Epithelial cell of umbilical artery (primary cell): ENCODE data around the gene CCDC9. TPM values are rescaled to one million over a fixed set of nuclear protein-coding genes. Genes with fewer than 3 reads are reported as not detected.

Experiments
- total RNA-seq: library from RNA; depleted of rRNA; stranded (reverse); fragments of >200 nt; gene quantifications from 2 replicates; pipeline ENCODE4 v1.2.3, GENCODE V29; 2014

Gene CCDC9
- total RNA-seq: 3.5 and 6.5 TPM in 2 replicates

GRCh38 chr19:47255879-47256692 lies at the start of gene CCDC9:
Gene CCDC9 (plus strand): TSS chr19:47256525. CDS start chr19:47258401, 1,876 bp downstream.

GRCh38 chr19:47230921-47231214 lies 25.5 kb upstream of the CCDC9 start, which contains the start of gene BBC3:
Gene BBC3 (minus strand): TSS chr19:47231199. CDS start chr19:47228431, 2,768 bp downstream.

GRCh38 chr19:47274071-47274890 lies 18.0 kb downstream of the CCDC9 start, which contains the start of gene INAFM1:
Gene INAFM1 (plus strand): TSS chr19:47274885. CDS start chr19:47274920, 35 bp downstream.

GRCh38 chr19:47309608-47310007 lies 53.3 kb downstream of the CCDC9 start, which contains the start of gene C5AR1:
Gene C5AR1 (plus strand): TSS chr19:47309861. CDS start chr19:47309896, 35 bp downstream.

Other genes with a start within 250 kb of the CCDC9 start
- not detected in 2 replicates for gene NPAS1, start 236.7 kb upstream of the CCDC9 start, total RNA-seq
- gene TMEM160, start 207.9 kb upstream of the CCDC9 start, total RNA-seq: 40.6 and 54.1 TPM in 2 replicates
- gene ZC3H4, start 142.7 kb upstream of the CCDC9 start, total RNA-seq: 10.4 and 14.1 TPM in 2 replicates
- gene SAE1, start 125.7 kb upstream of the CCDC9 start, total RNA-seq: 187 and 214 TPM in 2 replicates
- 12.0 and 17.2 TPM in 2 replicates for gene BBC3, start 25.3 kb upstream of the CCDC9 start, total RNA-seq
- 0.65 TPM in 1 of 2 replicates, not detected in the other for gene INAFM1, start 18.4 kb downstream of the CCDC9 start, total RNA-seq
- gene C5AR1, start 53.3 kb downstream of the CCDC9 start, total RNA-seq: not detected in 2 replicates
- not detected in 2 replicates for gene C5AR2, start 75.7 kb downstream of the CCDC9 start, total RNA-seq
- 6.5 and 8.7 TPM in 2 replicates for gene DHX34, start 92.8 kb downstream of the CCDC9 start, total RNA-seq
- gene MEIS3, start 163.0 kb downstream of the CCDC9 start, total RNA-seq: 0.32 and 0.46 TPM in 2 replicates
- not detected in 2 replicates for gene SLC8A2, start 215.4 kb downstream of the CCDC9 start, total RNA-seq
- 3.9 and 5.2 TPM in 2 replicates for gene KPTN, start 227.7 kb downstream of the CCDC9 start, total RNA-seq